ENCODE measurements around the gene SGCE. TPM values are rescaled to one million over a fixed set of nuclear protein-coding genes. Genes with fewer than 3 reads are reported as not detected.

Gene SGCE
- total RNA-seq, 3 donors from 2014 or later = 6.8 to 70.2 (median 6.8) TPM

- TF ChIP-seq CTCF (IDR thresholded peaks at IDR 0.05) = no peak
- ATAC-seq (no peak), DNase-seq (no peak)
- Histone ChIP-seq H3K36me3 (ENCODE audit: low read depth) (no peaks in the 10 kb centered on the region), H3K4me3 (no peak overlapping the region), H3K9me3 (no peaks in the 10 kb centered on the region), H3K4me1 (ENCODE audit: low read depth) (no peaks in the 10 kb centered on the region)
- intact Hi-C loops (cut with DNase I, micrococcal nuclease) = no loop called here
These were observed 67.9 kb downstream of the SGCE start for GRCh38 chr7:94588075-94588474.

GRCh38 chr7:94584113-94584512 is 71.8 kb downstream of the SGCE start:
- no peak for TF ChIP-seq CTCF (IDR thresholded peaks at IDR 0.05)
- Histone ChIP-seq H3K4me3 (no peak overlapping the region), H3K9me3 (no peaks in the 10 kb centered on the region), H3K4me1 (ENCODE audit: low read depth) (no peaks in the 10 kb centered on the region), H3K36me3 (ENCODE audit: low read depth) (no peaks in the 10 kb centered on the region)
- intact Hi-C loops (cut with DNase I, micrococcal nuclease) = no loop called here
- ATAC-seq (no peak), DNase-seq (no peak)

GRCh38 chr7:94580601-94581000 is 75.3 kb downstream of the SGCE start:
- no peak for TF ChIP-seq CTCF (IDR thresholded peaks at IDR 0.05)
- intact Hi-C loops (cut with DNase I, micrococcal nuclease) = no loop called here
- no peaks in the 10 kb centered on the region for H3K36me3 ChIP-seq (ENCODE audit: low read depth)
- H3K4me1 ChIP-seq (ENCODE audit: low read depth) = no peaks in the 10 kb centered on the region
- no peaks in the 10 kb centered on the region for H3K9me3 ChIP-seq
- ATAC-seq = no peak
- no peak for DNase-seq
- no peak overlapping the region for H3K4me3 ChIP-seq

GRCh38 chr7:94579470-94579869 is 76.5 kb downstream of the SGCE start:
- intact Hi-C loops (cut with DNase I, micrococcal nuclease) = no loop called here
- Histone ChIP-seq H3K9me3 (peaks cover 10% of the 10 kb centered on the region), H3K4me1 (ENCODE audit: low read depth) (no peaks in the 10 kb centered on the region), H3K4me3 (no peak overlapping the region), H3K36me3 (ENCODE audit: low read depth) (no peaks in the 10 kb centered on the region)
- no peak for TF ChIP-seq CTCF (IDR thresholded peaks at IDR 0.05)
- no peak for ATAC-seq
- no peak for DNase-seq

- intact Hi-C loops (cut with DNase I, micrococcal nuclease) = no loop called here
- Histone ChIP-seq H3K36me3 (ENCODE audit: low read depth) (no peaks in the 10 kb centered on the region), H3K4me1 (ENCODE audit: low read depth) (no peaks in the 10 kb centered on the region), H3K9me3 (peaks cover 13% of the 10 kb centered on the region), H3K4me3 (no peak overlapping the region)
- no peak for TF ChIP-seq CTCF (IDR thresholded peaks at IDR 0.05)
- ATAC-seq (no peak), DNase-seq (no peak)
These were observed 77.3 kb downstream of the SGCE start for GRCh38 chr7:94578614-94579013.

- TF ChIP-seq CTCF (IDR thresholded peaks at IDR 0.05) = no peak
- DNase-seq = no peak
- intact Hi-C loops (cut with DNase I, micrococcal nuclease) = no loop called here
- no peaks in the 10 kb centered on the region for H3K36me3 ChIP-seq (ENCODE audit: low read depth)
- H3K9me3 ChIP-seq = peaks cover 13% of the 10 kb centered on the region
- H3K4me3 ChIP-seq = no peak overlapping the region
- no peaks in the 10 kb centered on the region for H3K4me1 ChIP-seq (ENCODE audit: low read depth)
- no peak for ATAC-seq
These were observed 78.6 kb downstream of the SGCE start for GRCh38 chr7:94577357-94577756.

All from mucosa of descending colon (tissue), 3 donors.